HG02678 (cell line): ENCODE results near the gene B3GALT2.

ENCODE experiments used
- ATAC-seq: cut with Tn5 transposase; IDR thresholded peaks from one replicate; pipeline ENCODE4 v1.9.1; 2021; ENCODE audit warnings: mild to moderate bottlenecking, moderate library complexity; ENCODE audit not compliant: unreplicated experiment

B3GALT2 gene

GRCh38 chr1:193183019-193183627 lies 3.3 kb downstream of the B3GALT2 start:
- peak; percentile 62 for ATAC-seq

GRCh38 chr1:193181985-193182384 lies 4.4 kb downstream of the B3GALT2 start:
- ATAC-seq: no peak

GRCh38 chr1:193181536-193181935 lies 4.9 kb downstream of the B3GALT2 start:
- no peak for ATAC-seq

GRCh38 chr1:193179094-193179493 lies 7.3 kb downstream of the B3GALT2 start:
- no peak for ATAC-seq

- ATAC-seq: no peak
Measured at GRCh38 chr1:193176788-193177187, 9.6 kb downstream of the B3GALT2 start.

GRCh38 chr1:193176113-193176512 lies 10.3 kb downstream of the B3GALT2 start:
- no peak for ATAC-seq

- ATAC-seq: no peak
Measured at GRCh38 chr1:193157360-193157759, 29.1 kb downstream of the B3GALT2 start.

- no peak for ATAC-seq
Measured at GRCh38 chr1:193156822-193157142, 29.6 kb downstream of the B3GALT2 start.

GRCh38 chr1:193156117-193156821 lies 30.1 kb downstream of the B3GALT2 start:
- ATAC-seq: no peak

GRCh38 chr1:193144999-193145398 lies 41.4 kb downstream of the B3GALT2 start:
- no peak for ATAC-seq

- ATAC-seq: no peak
Measured at GRCh38 chr1:193144361-193144938, 42.0 kb downstream of the B3GALT2 start.

GRCh38 chr1:193143285-193143684 lies 43.1 kb downstream of the B3GALT2 start:
- ATAC-seq: no peak

- no peak for ATAC-seq
Measured at GRCh38 chr1:193142409-193142808, 44.0 kb downstream of the B3GALT2 start.

GRCh38 chr1:193141804-193142203 lies 44.6 kb downstream of the B3GALT2 start:
- ATAC-seq: no peak

GRCh38 chr1:193140254-193140653 lies 46.2 kb downstream of the B3GALT2 start:
- ATAC-seq: no peak

- ATAC-seq: peak; percentile 74
Measured at GRCh38 chr1:193131266-193131860, 55.0 kb downstream of the B3GALT2 start.
